SK-N-MC (cell line): ENCODE results near the gene PCCA.

Source experiments
- EZH2 ChIP-seq: fragments of 200-600 bp; sonication (generic); IDR thresholded peaks from one replicate; pipeline ENCODE4 v1.6.1; 2017; ENCODE audit warnings: antibody characterized with exemption
- FOXP2 ChIP-seq: optimal IDR thresholded peaks from 2 replicates; pipeline ENCODE3; 2011; ENCODE audit warnings: mild to moderate bottlenecking, moderate library complexity; ENCODE audit not compliant: insufficient read depth; ENCODE audit errors: extremely low read length, control extremely low read depth
- POLR2AphosphoS5 ChIP-seq: IDR thresholded peaks from 2 replicates; pipeline ENCODE4 v1.6.1; 2012; ENCODE audit warnings: mild to moderate bottlenecking, low read depth, low read length, borderline replicate concordance

DNA sequence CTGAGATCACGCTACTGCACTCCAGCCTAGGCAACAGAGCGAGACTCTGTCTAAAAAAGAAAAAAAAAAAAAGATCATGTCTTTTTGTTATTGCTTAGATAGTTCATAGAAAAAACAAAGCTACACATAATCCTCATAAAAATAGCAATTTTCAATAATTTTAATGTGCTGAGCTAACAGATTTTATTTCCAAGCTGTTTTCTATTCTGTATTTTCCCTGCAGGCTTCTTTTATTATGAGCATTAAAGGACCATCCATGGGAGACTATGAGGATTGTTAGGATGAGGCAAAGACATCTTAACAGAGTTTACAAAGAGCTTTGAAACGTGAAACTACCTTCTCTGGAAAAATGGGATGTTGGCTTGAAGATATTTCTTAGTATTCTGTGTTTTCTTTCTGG is 71.6 kb downstream of the PCCA start:
- TF ChIP-seq POLR2AphosphoS5, result no peak
- no peak for TF ChIP-seq EZH2
- TF ChIP-seq FOXP2, result no peak
